A204.1 (cell line): ENCODE measurements around the gene PRCC.
"Not testable (repeated sequence)": the region's sequence is repeated elsewhere in the genome, so short reads cannot be mapped to it uniquely, and the experiment has no call there.

Experiments
- FAIRE-seq: peaks from 2 replicates; lab custom pipeline; 2012; peaks lifted over from hg19 to GRCh38; lab: Jason Lieb, UNC

PRCC gene

GRCh38 chr1:156744786-156745419, 22.4 kb upstream of the PRCC start:
- FAIRE-seq: no peak

DNA sequence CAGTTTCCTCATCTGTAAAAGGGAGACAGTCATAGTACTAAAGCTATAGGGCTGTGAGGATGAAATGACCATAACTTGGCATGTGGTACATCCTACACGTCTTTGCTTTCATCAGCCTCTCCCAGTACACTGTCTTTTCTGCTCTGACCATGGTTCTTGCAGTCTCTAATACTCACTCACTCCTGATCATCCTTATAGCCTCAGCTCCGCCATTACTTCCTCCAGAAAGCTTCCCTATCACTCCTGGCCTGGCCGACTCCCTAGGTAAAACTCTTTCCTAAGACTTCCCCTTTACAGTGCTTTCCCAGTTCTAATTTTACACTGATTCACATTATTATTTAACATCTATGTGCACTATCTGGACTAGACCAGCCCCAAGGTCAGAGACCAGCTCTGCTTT, 21.5 kb upstream of the PRCC start:
- no peak for FAIRE-seq

DNA sequence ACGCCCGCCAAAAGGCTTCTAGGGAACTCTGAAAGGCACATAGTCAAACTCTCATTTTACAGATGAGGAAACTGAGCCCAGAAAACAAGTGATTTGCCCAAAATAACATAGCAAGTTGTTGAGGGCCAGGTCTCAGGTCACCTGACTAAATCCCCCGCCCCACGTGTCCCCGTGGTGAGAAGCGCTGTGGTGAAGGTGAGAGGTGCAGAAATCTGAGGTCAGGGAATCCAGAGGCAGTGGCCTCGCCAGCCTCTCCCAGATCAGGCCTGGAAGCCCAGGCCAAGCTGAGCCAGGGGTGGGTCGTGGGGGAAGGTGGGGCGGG, 21.0 kb upstream of the PRCC start:
- no peak for FAIRE-seq

- no peak for FAIRE-seq
Observed at GRCh38 chr1:156746728-156747631, 20.4 kb upstream of the PRCC start.

- FAIRE-seq: no peak
Observed at GRCh38 chr1:156747742-156748669, 19.3 kb upstream of the PRCC start.

DNA sequence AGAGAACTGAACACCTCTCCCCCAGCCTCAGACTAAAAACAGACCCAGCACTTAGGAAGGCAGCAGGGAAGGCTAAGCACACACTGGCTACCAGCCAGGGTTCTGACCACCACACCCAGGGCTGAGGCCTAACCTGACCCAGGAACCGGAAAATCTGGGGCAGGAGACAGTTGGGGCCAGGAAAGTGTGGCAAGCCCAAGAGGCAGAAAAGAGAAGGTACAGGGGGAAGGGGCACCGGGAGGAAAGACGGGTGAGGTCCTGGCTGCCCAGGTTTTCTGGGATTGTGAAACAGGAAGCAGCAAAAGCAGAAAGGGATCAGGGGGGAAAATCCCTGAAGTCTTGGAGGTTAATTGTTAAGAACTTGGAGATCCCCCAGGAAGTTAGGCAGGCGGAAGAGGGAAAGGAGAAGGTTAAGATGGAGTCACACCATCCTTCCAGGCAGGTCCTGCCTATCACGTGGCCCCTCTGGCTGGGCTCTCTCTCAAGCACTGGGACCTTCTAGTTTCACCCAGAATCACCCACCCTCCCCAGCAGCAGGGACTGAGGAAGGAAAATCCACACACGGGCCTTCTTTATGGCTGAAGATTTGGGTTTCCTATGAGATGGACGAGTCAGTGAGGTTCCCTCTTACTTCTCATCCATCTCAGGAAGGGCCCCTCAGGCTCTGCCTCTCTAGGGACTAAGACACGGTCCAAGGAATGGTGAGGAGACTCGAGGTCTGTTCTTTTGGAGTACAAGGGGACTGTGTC, 18.5 kb upstream of the PRCC start:
- no peak for FAIRE-seq

- FAIRE-seq: no peak
Observed at GRCh38 chr1:156749419-156750118, 17.8 kb upstream of the PRCC start.

GRCh38 chr1:156750191-156750672, 17.1 kb upstream of the PRCC start:
- FAIRE-seq: no peak

GRCh38 chr1:156750711-156751450, 16.5 kb upstream of the PRCC start:
- FAIRE-seq: no peak

DNA sequence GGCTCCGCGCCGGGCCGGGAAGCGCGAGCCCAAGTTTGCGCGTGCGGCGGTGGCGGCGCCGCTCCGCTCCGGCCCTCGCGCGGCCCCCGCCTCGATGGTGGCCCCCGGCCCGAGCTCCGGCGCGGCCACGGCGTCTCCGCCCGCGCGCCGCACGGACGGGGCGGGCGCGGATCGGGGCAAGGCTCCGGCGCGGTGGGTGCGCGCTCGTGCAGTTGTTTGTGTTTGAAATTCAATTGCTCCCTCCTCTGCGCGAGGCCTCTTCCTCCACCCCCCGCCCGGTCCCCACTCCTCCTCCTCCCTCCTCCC, 15.9 kb upstream of the PRCC start, which contains the start of gene HDGF:
TSS of gene HDGF (minus strand) at position 225 of the 306 bp plus-strand sequence. CDS start 246 bp downstream, outside the sequence.
- FAIRE-seq: no peak

DNA sequence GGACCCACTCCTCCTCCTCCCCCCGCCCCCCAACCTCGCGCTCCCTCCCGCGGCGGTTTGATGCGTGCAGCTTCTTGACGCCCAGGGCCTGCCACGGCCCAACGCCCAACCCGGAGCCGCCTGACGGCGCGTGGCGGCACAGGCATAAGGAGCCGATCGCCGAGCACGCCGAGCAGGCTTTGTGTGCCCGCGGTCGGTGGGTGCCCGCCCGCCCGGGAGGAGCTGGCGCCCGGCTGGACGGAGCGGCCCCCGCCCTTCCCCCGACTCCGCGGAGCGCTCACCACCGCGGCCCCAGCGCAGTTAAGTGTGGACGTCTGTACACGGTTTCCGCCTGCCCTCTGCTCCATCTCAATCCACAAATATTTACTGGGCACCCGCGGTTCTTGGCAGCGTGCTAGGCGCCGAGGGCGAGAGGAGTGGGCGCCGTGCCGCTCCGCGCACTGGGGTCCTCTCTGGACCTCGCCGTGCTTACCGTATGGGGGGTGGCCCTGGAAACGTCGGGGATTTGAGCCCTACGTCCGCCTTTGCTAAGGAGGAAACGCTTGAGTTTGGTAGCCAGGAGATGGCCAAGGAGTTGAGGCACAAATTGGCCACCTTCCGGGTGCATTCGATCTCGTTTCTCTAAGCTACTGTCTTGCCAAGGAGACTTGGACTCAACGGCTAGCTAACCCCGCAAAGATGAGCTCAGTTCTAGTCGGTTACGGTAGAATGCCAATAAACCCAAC, 15.4 kb upstream of the PRCC start:
- FAIRE-seq: no peak

GRCh38 chr1:156752843-156753482, 14.4 kb upstream of the PRCC start:
- no peak for FAIRE-seq

GRCh38 chr1:156754219-156754618, 13.1 kb upstream of the PRCC start:
- FAIRE-seq: no peak

- FAIRE-seq: no peak
Observed at GRCh38 chr1:156755527-156755950, 11.8 kb upstream of the PRCC start.

DNA sequence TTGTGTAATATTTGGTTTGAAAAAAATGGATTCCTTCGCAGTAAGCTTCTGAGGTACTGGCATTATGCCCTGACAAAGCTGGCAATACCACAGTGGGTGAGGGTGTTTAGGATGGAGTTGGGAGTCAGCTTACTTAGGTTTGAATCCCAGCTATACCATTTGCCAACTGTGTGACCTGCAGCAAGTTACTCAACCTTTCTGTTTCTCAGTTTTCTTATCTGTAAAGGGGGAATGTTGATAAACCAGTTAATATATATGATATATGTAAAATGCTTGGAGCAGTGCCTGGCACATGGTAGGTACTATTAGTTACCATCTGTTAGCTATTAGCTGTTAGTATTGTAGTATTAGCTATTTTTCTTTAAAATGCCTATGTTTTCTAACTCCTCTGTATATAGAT, 11.0 kb upstream of the PRCC start:
- no peak for FAIRE-seq

DNA sequence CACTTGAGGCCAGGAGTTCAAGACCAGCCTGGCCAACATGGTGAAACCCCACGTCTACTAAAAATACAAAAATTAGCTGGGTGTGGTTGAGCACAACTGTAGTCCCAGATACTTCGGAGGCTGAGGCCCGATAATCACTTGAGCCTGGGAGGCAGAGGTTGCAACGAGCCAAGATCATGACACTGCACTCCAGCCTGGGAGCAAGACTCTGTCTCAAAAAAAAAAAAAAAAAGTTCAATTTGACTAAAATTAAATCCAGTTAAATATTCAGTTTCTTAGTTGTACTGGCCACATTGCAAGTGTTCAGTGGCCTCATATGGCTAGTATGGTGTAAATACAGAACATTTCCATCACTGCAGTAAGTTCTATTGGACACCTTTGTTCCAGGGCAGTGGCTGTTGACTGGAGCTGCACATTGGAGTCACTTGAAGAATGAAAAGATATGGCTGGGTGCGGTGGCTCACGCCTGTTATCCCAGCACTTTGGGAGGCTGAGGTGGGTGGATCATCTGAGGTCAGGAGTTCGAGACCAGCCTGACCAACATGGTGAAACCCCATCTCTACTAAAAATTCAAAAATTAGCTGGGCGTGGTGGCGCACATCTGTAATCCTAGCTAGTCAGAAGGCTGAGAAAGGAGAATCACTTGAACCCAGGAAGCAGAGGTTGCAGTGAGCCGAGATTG, 9.6 kb upstream of the PRCC start:
- not testable (repeated sequence) for FAIRE-seq

DNA sequence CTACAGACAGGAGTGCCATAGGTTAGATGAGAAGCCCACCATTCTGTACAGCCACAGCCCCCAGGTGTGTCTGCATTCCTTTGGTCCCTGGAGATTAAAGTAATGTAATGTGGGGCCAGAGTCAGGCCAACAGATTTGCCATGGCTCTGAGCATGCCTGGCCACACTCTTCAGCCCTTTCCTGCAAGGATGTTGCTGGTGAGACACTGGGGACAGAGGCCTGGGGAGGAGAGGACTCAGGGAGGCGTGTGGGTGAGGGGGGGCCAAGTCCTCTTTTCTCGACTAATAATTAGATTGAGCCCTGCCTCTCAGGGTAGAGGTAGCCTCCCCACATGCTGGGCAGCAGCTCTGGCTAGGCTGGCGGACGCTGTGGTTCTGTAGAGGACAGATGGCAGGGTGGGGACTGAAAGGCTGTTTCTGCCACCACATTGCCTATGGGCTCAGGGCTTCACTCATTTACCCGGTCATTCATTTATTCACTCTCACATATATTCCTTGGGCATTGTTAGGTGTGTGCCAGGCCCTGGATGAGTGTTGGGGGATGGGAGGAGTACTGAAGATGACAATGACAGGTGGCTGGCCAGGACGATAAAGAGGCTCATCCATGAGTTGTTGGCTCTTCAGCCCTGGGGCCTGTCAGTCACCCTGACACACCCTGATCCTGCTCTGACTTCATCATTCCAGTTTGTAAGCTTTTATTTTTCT, 7.1 kb upstream of the PRCC start:
- FAIRE-seq: no peak

- no peak for FAIRE-seq
Observed at GRCh38 chr1:156760796-156761104, 6.6 kb upstream of the PRCC start.
